OCI-LY1 (cell line): ENCODE results near the gene MGAT5B.
A peak's percentile ranks its signal among the peaks of the same experiment; 100 is the strongest.
"Not testable (repeated sequence)": the region's sequence is repeated elsewhere in the genome, so short reads cannot be mapped to it uniquely, and the experiment has no call there.

Source experiments
- H2AFZ ChIP-seq: fragments of 200-600 bp; sonication (generic), shearing (Covaris generic); 2 replicates; pipeline ENCODE4 v1.6.0; 2014; ENCODE audit warnings: antibody characterized with exemption, mild to moderate bottlenecking, low read length
- H3F3A ChIP-seq: fragments of 200-600 bp; sonication (generic), shearing (Covaris generic); 2 replicates; pipeline ENCODE4 v1.6.0; 2014; ENCODE audit warnings: mild to moderate bottlenecking, antibody characterized with exemption, low read length, moderate library complexity; ENCODE audit not compliant: insufficient read depth
- H3K27ac ChIP-seq: fragments of 200-600 bp; sonication (generic); 2 replicates; pipeline ENCODE4 v1.5.1; 2014; ENCODE audit warnings: low read length, mixed run types, mild to moderate bottlenecking, low read depth; ENCODE audit not compliant: poor library complexity, severe bottlenecking
- H3K27me3 ChIP-seq: fragments of 200-600 bp; sonication (generic); 2 replicates; pipeline ENCODE4 v1.6.0; 2014; ENCODE audit warnings: antibody characterized with exemption, mild to moderate bottlenecking, low read length, moderate library complexity; ENCODE audit not compliant: insufficient read depth
- H3K36me3 ChIP-seq: fragments of 200-600 bp; sonication (generic); 2 replicates; pipeline ENCODE4 v1.6.1; 2014; ENCODE audit warnings: mild to moderate bottlenecking, antibody characterized with exemption, low read length, moderate library complexity, mixed read lengths; ENCODE audit not compliant: insufficient read depth
- H3K4me1 ChIP-seq: fragments of 200-600 bp; sonication (generic); 2 replicates; pipeline ENCODE4 v1.5.1; 2014; ENCODE audit warnings: mild to moderate bottlenecking, low read length, moderate library complexity; ENCODE audit not compliant: insufficient read depth, severe bottlenecking
- H3K4me2 ChIP-seq: fragments of 200-600 bp; sonication (generic), shearing (Covaris generic); 2 replicates; pipeline ENCODE4 v1.6.1; 2014; ENCODE audit warnings: low read length
- H3K4me3 ChIP-seq: fragments of 200-600 bp; sonication (generic); 2 replicates; pipeline ENCODE4 v1.5.1; 2014; ENCODE audit warnings: low read length, low read depth, mild to moderate bottlenecking, mixed read lengths; ENCODE audit not compliant: poor library complexity, severe bottlenecking
- H3K79me2 ChIP-seq: fragments of 200-600 bp; shearing (Covaris generic); 2 replicates; pipeline ENCODE4 v1.6.1; 2016; ENCODE audit warnings: mixed run types, low read length, mixed read lengths; ENCODE audit not compliant: insufficient read depth
- H3K9ac ChIP-seq: fragments of 200-600 bp; sonication (generic), shearing (Covaris generic); 2 replicates; pipeline ENCODE4 v1.6.1; 2014; ENCODE audit warnings: mild to moderate bottlenecking, low read length, mixed read lengths
- H3K9me2 ChIP-seq: fragments of 200-600 bp; sonication (generic), shearing (Covaris generic); 2 replicates; pipeline ENCODE4 v1.6.1; 2014; ENCODE audit warnings: low read depth, mild to moderate bottlenecking, low read length, mixed read lengths
- H3K9me3 ChIP-seq: fragments of 200-600 bp; shearing (Covaris generic); 2 replicates; pipeline ENCODE4 v1.6.1; 2014; ENCODE audit warnings: low read length, mixed read lengths
- H4K20me1 ChIP-seq: fragments of 200-600 bp; sonication (generic), shearing (Covaris generic); 2 replicates; pipeline ENCODE4 v1.6.0; 2016; ENCODE audit warnings: mild to moderate bottlenecking, low read length; ENCODE audit not compliant: insufficient read depth
- EZH2 ChIP-seq: fragments of 200-600 bp; sonication (generic), shearing (Covaris generic); IDR thresholded peaks from 2 replicates; pipeline ENCODE4 v1.8.0; 2017; ENCODE audit warnings: borderline replicate concordance, mixed run types, mild to moderate bottlenecking, antibody characterized with exemption, low read length, moderate library complexity, mixed read lengths
- TF ChIP-seq, protein P1 (sequence below): fragments of 200-600 bp; sonication (generic), shearing (Covaris generic); IDR thresholded peaks from 2 replicates; pipeline ENCODE4 v1.5.1; 2017; ENCODE audit warnings: mild to moderate bottlenecking, antibody characterized with exemption, low read length, moderate library complexity, mixed read lengths

Gene MGAT5B

DNA sequence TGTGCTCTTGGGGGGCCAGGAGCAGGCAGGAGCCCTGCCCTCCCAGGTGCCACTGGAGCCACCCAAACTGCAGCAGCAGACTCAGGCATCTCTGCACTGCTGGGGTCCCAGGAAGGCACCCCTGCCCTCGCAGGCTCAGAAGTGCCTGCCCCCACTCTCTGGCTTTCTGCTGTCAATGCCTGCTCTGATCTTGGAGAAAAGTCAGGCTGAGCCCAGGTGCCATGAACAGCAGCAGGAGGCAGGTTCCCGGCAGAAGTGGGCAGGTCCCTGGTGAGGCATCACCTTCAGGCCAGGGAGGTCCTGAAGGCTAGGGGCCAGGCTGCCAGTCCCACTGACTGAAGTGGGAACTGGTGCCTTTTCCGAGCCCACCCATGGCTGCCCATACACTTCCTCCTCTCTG, 106.5 kb downstream of the MGAT5B start:
- TF ChIP-seq, protein P1, sequence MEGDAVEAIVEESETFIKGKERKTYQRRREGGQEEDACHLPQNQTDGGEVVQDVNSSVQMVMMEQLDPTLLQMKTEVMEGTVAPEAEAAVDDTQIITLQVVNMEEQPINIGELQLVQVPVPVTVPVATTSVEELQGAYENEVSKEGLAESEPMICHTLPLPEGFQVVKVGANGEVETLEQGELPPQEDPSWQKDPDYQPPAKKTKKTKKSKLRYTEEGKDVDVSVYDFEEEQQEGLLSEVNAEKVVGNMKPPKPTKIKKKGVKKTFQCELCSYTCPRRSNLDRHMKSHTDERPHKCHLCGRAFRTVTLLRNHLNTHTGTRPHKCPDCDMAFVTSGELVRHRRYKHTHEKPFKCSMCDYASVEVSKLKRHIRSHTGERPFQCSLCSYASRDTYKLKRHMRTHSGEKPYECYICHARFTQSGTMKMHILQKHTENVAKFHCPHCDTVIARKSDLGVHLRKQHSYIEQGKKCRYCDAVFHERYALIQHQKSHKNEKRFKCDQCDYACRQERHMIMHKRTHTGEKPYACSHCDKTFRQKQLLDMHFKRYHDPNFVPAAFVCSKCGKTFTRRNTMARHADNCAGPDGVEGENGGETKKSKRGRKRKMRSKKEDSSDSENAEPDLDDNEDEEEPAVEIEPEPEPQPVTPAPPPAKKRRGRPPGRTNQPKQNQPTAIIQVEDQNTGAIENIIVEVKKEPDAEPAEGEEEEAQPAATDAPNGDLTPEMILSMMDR = no peak
- no peak for TF ChIP-seq EZH2
- Histone ChIP-seq H3K4me2 (no peak overlapping the region), H3K9me2 (no peaks in the 10 kb centered on the region), H2AFZ (no peak overlapping the region), H3F3A (no peaks in the 10 kb centered on the region), H3K27me3 (no peaks in the 10 kb centered on the region), H3K36me3 (no peaks in the 10 kb centered on the region; the same call in 1 of the 2 replicates), H3K4me3 (no peak overlapping the region), H3K79me2 (no peaks in the 10 kb centered on the region), H3K9me3 (peaks cover 40% of the 10 kb centered on the region), H4K20me1 (no peaks in the 10 kb centered on the region), H3K4me1 (peaks cover 16% of the 10 kb centered on the region), H3K27ac (no peak overlapping the region), H3K9ac (no peak overlapping the region)

DNA sequence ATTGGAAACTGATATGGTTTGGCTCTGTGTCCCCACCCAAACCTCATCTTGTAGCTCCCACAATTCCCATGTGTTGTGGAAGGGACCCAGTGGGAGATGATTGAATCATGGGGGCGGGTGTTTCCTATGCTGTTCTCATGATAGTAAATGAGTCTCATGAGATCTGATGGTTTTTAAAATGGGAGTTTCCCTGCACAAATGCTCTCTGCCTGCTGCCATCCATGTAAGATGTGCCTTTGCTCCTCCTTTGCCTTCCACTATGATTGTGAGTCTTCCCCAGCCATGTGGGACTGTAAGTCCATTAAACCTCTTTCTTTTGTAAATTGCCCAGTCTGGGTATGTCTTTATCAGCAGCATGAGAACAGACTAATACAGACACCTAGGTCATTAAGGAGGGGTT, 109.8 kb downstream of the MGAT5B start:
- H3K9me3 ChIP-seq = peaks cover 36% of the 10 kb centered on the region

DNA sequence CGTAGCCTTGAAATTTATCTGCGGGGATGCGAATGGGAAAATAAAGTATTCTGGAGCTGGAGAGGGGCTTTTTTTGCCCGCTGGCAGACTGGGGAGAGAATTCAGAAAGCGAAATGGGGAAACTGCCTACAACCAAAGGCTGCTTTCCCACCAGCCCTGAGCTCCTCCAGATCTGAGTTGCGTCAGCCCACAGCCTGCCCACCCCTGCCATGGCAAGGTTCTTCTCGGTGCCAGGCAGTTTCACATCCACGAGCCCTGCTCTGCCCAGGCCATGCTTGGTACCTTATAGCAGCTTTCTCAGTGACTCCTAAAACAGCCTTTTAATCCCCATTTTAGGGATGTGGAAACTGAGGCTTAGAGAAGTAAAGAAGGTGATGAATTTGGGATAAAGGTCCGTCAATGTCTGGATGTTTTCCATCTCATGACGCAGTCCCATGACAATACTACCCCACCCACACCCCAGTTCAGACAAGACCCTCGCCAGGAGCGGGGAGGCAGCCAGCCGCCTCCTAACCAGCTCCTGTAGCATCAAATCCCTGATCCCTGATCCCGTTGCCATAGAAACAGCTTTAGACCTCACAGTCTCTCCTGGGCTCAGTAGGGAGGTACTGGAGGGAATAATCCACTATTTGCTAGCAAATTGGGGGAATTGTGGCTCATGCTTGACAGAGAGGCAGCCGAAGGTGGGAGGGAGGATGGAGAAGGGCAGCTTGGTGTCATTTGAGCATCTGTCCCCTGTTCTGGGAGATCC, 113.5 kb downstream of the MGAT5B start:
- no peaks in the 10 kb centered on the region for H3K9me2 ChIP-seq
- H2AFZ ChIP-seq = no peak overlapping the region
- H3K9ac ChIP-seq = no peak overlapping the region
- H3K27ac ChIP-seq = peak overlapping the region; percentile 23
- no peaks in the 10 kb centered on the region for H3K36me3 ChIP-seq
- no peaks in the 10 kb centered on the region for H3K27me3 ChIP-seq
- H3K4me2 ChIP-seq = no peak overlapping the region
- peaks cover 41% of the 10 kb centered on the region for H3K4me1 ChIP-seq
- H3F3A ChIP-seq = no peaks in the 10 kb centered on the region
- peaks cover 16% of the 10 kb centered on the region for H3K9me3 ChIP-seq
- no peaks in the 10 kb centered on the region for H4K20me1 ChIP-seq
- H3K4me3 ChIP-seq = no peak overlapping the region
- H3K79me2 ChIP-seq = no peaks in the 10 kb centered on the region
- no peak for TF ChIP-seq EZH2
- TF ChIP-seq, protein P1 = no peak

More for the DNA sequence above, 109.8 kb downstream of the MGAT5B start:
- H3K9me2 ChIP-seq, H3K9ac ChIP-seq, H3F3A ChIP-seq, H3K4me2 ChIP-seq, H3K4me3 ChIP-seq, H3K27ac ChIP-seq, H2AFZ ChIP-seq, H3K79me2 ChIP-seq, H4K20me1 ChIP-seq, H3K36me3 ChIP-seq, H3K27me3 ChIP-seq: not testable (repeated sequence)
- peaks cover 19% of the 10 kb centered on the region for H3K4me1 ChIP-seq
